ENCODE results near the gene IL31RA. TPM values are rescaled to one million over a fixed set of nuclear protein-coding genes. Genes with fewer than 3 reads are reported as not detected.

Gene IL31RA
- total RNA-seq, 1 donor from 2014 or later: 0.17 TPM

- H3K4me1 Mint-ChIP-seq (ENCODE audit: low read depth): no peaks in the 10 kb centered on the region
- no peak overlapping the region for H3K27ac Mint-ChIP-seq
- H3K4me3 Mint-ChIP-seq (ENCODE audit: low read depth): no peak overlapping the region
- TF ChIP-seq, protein P1, sequence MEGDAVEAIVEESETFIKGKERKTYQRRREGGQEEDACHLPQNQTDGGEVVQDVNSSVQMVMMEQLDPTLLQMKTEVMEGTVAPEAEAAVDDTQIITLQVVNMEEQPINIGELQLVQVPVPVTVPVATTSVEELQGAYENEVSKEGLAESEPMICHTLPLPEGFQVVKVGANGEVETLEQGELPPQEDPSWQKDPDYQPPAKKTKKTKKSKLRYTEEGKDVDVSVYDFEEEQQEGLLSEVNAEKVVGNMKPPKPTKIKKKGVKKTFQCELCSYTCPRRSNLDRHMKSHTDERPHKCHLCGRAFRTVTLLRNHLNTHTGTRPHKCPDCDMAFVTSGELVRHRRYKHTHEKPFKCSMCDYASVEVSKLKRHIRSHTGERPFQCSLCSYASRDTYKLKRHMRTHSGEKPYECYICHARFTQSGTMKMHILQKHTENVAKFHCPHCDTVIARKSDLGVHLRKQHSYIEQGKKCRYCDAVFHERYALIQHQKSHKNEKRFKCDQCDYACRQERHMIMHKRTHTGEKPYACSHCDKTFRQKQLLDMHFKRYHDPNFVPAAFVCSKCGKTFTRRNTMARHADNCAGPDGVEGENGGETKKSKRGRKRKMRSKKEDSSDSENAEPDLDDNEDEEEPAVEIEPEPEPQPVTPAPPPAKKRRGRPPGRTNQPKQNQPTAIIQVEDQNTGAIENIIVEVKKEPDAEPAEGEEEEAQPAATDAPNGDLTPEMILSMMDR (IDR thresholded peaks at IDR 0.05; ENCODE audit: unreplicated experiment): no peak
- H3K36me3 Mint-ChIP-seq (ENCODE audit: insufficient read depth): no peaks in the 10 kb centered on the region
- no peak for DNase-seq (ENCODE audit: low spot score, unreplicated experiment)
- no peaks in the 10 kb centered on the region for H3K9me3 Mint-ChIP-seq (ENCODE audit: low read depth)
- peaks cover 3% of the 10 kb centered on the region for H3K27me3 Mint-ChIP-seq
Measured at GRCh38 chr5:55894135-55894534, 43.0 kb downstream of the IL31RA start.

GRCh38 chr5:55895346-55895745 is 44.2 kb downstream of the IL31RA start:
- Mint-ChIP-seq H3K27ac (no peak overlapping the region), H3K9me3 (ENCODE audit: low read depth) (no peaks in the 10 kb centered on the region), H3K4me1 (ENCODE audit: low read depth) (no peaks in the 10 kb centered on the region), H3K4me3 (ENCODE audit: low read depth) (no peak overlapping the region), H3K27me3 (peaks cover 3% of the 10 kb centered on the region), H3K36me3 (ENCODE audit: insufficient read depth) (no peaks in the 10 kb centered on the region)
- TF ChIP-seq, protein P1 (IDR thresholded peaks at IDR 0.05; ENCODE audit: unreplicated experiment): no peak
- DNase-seq (ENCODE audit: low spot score, unreplicated experiment): no peak

DNA sequence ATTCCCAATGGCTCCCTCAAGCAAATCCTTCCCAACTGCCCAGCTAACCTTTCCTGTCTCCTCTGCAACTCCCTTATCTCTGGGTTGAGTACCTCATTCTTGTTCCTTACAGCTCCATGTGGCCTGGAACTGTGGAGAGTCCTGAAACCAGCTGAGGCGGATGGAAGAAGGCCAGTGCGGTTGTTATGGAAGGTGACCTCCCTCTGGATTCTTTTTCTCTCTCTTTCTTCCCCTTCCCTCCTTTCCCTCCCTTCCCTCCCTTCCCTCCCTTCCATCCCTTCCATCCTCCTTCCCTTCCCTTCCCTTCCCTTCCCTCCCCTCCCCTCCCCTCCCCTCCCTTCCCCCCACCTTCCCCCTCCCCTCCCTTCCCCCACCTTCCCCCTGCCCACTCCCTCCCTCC is 45.1 kb downstream of the IL31RA start:
- DNase-seq (ENCODE audit: low spot score, unreplicated experiment): no peak
- H3K4me1 Mint-ChIP-seq (ENCODE audit: low read depth): no peaks in the 10 kb centered on the region
- H3K9me3 Mint-ChIP-seq (ENCODE audit: low read depth): no peaks in the 10 kb centered on the region
- no peak overlapping the region for H3K4me3 Mint-ChIP-seq (ENCODE audit: low read depth)
- TF ChIP-seq, protein P1 (IDR thresholded peaks at IDR 0.05; ENCODE audit: unreplicated experiment): no peak
- peaks cover 3% of the 10 kb centered on the region for H3K27me3 Mint-ChIP-seq
- H3K36me3 Mint-ChIP-seq (ENCODE audit: insufficient read depth): no peaks in the 10 kb centered on the region
- no peak overlapping the region for H3K27ac Mint-ChIP-seq

DNA sequence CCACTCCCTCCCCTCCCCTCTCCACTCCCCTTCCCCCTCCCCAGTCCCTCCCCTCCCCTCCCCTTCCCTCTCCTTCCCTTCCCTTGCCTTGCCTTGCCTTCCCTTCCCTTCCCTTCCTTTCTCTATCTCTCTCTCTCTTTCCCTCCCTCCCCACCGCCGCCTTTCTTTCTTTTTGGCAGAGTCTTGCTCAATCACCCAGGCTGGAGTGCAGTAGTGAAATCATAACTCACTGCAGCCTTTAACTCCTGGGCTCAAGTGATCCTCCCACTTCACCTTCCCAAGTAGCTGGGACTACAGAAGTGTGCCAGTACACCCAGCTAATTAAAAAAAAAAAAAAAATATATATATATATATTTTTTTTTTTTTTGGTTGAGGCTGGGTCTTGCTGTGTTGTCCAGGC is 45.5 kb downstream of the IL31RA start:
- H3K4me3 Mint-ChIP-seq (ENCODE audit: low read depth): no peak overlapping the region
- DNase-seq (ENCODE audit: low spot score, unreplicated experiment): no peak
- TF ChIP-seq, protein P1 (IDR thresholded peaks at IDR 0.05; ENCODE audit: unreplicated experiment): no peak
- H3K27ac Mint-ChIP-seq: no peak overlapping the region
- H3K9me3 Mint-ChIP-seq (ENCODE audit: low read depth): no peaks in the 10 kb centered on the region
- H3K27me3 Mint-ChIP-seq: peaks cover 3% of the 10 kb centered on the region
- H3K36me3 Mint-ChIP-seq (ENCODE audit: insufficient read depth): no peaks in the 10 kb centered on the region
- H3K4me1 Mint-ChIP-seq (ENCODE audit: low read depth): no peaks in the 10 kb centered on the region

DNA sequence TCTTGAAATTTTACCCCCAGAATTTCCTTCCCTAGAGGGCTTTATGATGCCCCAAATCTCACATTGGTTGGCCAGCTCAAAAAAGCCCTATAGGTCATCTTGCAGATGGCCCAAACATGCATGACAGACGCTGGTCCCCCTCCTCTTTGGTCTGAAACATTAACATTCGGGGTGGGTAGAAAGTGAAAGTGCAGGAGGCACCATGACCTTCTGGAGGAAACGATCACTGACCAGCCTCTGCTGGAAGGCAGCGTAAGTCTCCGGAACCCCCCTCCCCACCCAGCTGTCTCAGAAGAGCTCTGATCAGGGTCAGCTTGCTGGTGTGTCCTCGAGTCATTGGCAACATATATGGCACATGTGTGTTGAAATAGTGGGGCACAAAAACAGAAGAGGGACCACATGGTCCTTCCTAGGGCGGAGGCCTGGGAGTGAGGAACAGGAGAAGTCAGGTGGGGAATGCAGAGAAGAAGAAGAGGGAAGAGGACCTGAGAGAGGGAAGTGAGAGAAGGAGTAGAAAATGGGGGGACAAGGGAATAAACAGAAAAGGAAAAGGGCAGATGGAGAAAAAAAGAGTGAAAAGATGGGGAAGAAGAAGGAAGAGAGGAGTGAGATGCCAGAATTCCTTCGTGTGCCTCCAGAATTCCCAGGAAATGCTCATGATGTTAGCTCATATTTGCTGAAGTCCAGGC is 46.2 kb downstream of the IL31RA start:
- no peaks in the 10 kb centered on the region for H3K4me1 Mint-ChIP-seq (ENCODE audit: low read depth)
- TF ChIP-seq, protein P1 (IDR thresholded peaks at IDR 0.05; ENCODE audit: unreplicated experiment): no peak
- no peaks in the 10 kb centered on the region for H3K9me3 Mint-ChIP-seq (ENCODE audit: low read depth)
- H3K4me3 Mint-ChIP-seq (ENCODE audit: low read depth): no peak overlapping the region
- no peak for DNase-seq (ENCODE audit: low spot score, unreplicated experiment)
- peaks cover 3% of the 10 kb centered on the region for H3K27me3 Mint-ChIP-seq
- H3K27ac Mint-ChIP-seq: no peak overlapping the region
- no peaks in the 10 kb centered on the region for H3K36me3 Mint-ChIP-seq (ENCODE audit: insufficient read depth)
